PC-3 (cell line): Measurements from ENCODE around the gene ATP13A3. TPM values are rescaled to one million over a fixed set of nuclear protein-coding genes. Genes with fewer than 3 reads are reported as not detected.
A peak's percentile ranks its signal among the peaks of the same experiment; 100 is the strongest.
"Not testable (repeated sequence)": the region's sequence is repeated elsewhere in the genome, so short reads cannot be mapped to it uniquely, and the experiment has no call there.

Experiments used
- ATAC-seq: fragments of 200-7000 bp; cut with Tn5 transposase; 2 replicates; pipeline ENCODE4 v1.9.1; 2020; ENCODE audit warnings: mild to moderate bottlenecking, moderate library complexity
- BruUV-seq: library from RNA; stranded (reverse); fragments of 400-500 nt; replicated peaks from 2 replicates; lab custom pipeline; 2021; lab: Mats Ljungman, UMichigan
- CTCF ChIA-PET: fragments of 300-600 bp; sonication (Branson Sonifier 250); formaldehyde crosslinking; loops from one replicate; lab custom pipeline; 2022; ENCODE audit warnings: antibody characterized with exemption; lab: Charles Lee
- POLR2A ChIA-PET: fragments of 300-600 bp; sonication (Branson Sonifier 250); formaldehyde crosslinking; loops from one replicate; lab custom pipeline; 2022; ENCODE audit warnings: antibody characterized with exemption; ENCODE audit not compliant: unreplicated experiment; lab: Charles Lee
- DNase-seq: peaks from one replicate; pipeline ENCODE4 v3.0.0-alpha.2; 2015
- H2AFZ ChIP-seq: fragments of 300-600 bp; sonication (generic); 2 replicates; pipeline ENCODE4 v1.6.0; 2016; ENCODE audit warnings: antibody characterized with exemption, low read length
- H3F3A ChIP-seq: fragments of 300-600 bp; sonication (generic); one replicate; pipeline ENCODE4 v1.6.0; 2017; ENCODE audit warnings: antibody characterized with exemption, low read length, control low read depth, mild to moderate bottlenecking; ENCODE audit not compliant: unreplicated experiment
- H3K27ac ChIP-seq: fragments of 300-600 bp; sonication (generic); 2 replicates; pipeline ENCODE4 v1.5.1; 2016; ENCODE audit warnings: mild to moderate bottlenecking, low read length
- H3K27me3 ChIP-seq: fragments of 300-600 bp; sonication (generic); 2 replicates; pipeline ENCODE4 v1.6.1; 2016; ENCODE audit warnings: low read length, mixed read lengths
- H3K36me3 ChIP-seq: fragments of 300-600 bp; sonication (generic); 2 replicates; pipeline ENCODE4 v1.6.1; 2016; ENCODE audit warnings: low read depth, mixed run types, low read length, mixed read lengths
- H3K4me1 ChIP-seq: fragments of 300-600 bp; sonication (generic); 2 replicates; pipeline ENCODE4 v1.5.1; 2016; ENCODE audit warnings: low read length; ENCODE audit not compliant: insufficient read depth
- H3K4me2 ChIP-seq: fragments of 300-600 bp; sonication (generic); 2 replicates; pipeline ENCODE4 v1.6.0; 2016; ENCODE audit warnings: low read length
- H3K4me3 ChIP-seq: fragments of 300-600 bp; sonication (generic); 2 replicates; pipeline ENCODE4 v1.5.1; 2016; ENCODE audit warnings: mild to moderate bottlenecking, low read length, mixed read lengths
- H3K79me2 ChIP-seq: fragments of 300-600 bp; sonication (generic); 2 replicates; pipeline ENCODE4 v1.6.1; 2017; ENCODE audit warnings: low read length, mixed read lengths
- H3K9ac ChIP-seq: fragments of 300-600 bp; sonication (generic); 2 replicates; pipeline ENCODE4 v1.6.0; 2016; ENCODE audit warnings: mild to moderate bottlenecking, low read length
- H3K9me2 ChIP-seq: fragments of 300-600 bp; sonication (generic); replicated peaks from 2 replicates; pipeline ENCODE4 v1.6.1; 2016; ENCODE audit warnings: mixed run types, low read length, mixed read lengths
- H3K9me3 ChIP-seq: fragments of 300-600 bp; sonication (generic); 2 replicates; pipeline ENCODE4 v1.6.1; 2016; ENCODE audit warnings: low read length, mixed read lengths
- H4K20me1 ChIP-seq: fragments of 300-600 bp; sonication (generic); 2 replicates; pipeline ENCODE4 v1.6.1; 2016; ENCODE audit warnings: low read length, mixed read lengths
- CTCF ChIP-seq: fragments of 300-600 bp; sonication (generic); conservative IDR thresholded peaks from 2 replicates; pipeline ENCODE4 v1.5.1; 2017; ENCODE audit warnings: antibody characterized with exemption, low read depth, mild to moderate bottlenecking, low read length
- EZH2 ChIP-seq: fragments of 300-600 bp; sonication (generic); IDR thresholded peaks from one replicate; pipeline ENCODE4 v1.6.1; 2017; ENCODE audit warnings: antibody characterized with exemption, mild to moderate bottlenecking, low read length; ENCODE audit not compliant: unreplicated experiment
- EZH2phosphoT487 ChIP-seq: fragments of 300-600 bp; sonication (generic); IDR thresholded peaks from 2 replicates; pipeline ENCODE4 v1.6.1; 2018; ENCODE audit warnings: mild to moderate bottlenecking, antibody characterized with exemption, low read length, borderline replicate concordance
- intact Hi-C: fragments of 100-400 bp; cut with micrococcal nuclease; formaldehyde crosslinking; loops from 2 replicates; pipeline ENCODE4 v1.9.0; 2023
- total RNA-seq: library from RNA; depleted of rRNA; stranded (reverse); fragments of >200 nt; gene quantifications from 2 replicates; pipeline ENCODE4 v1.2.3, GENCODE V29; 2014

The ATP13A3 gene
- total RNA-seq, 1 experiment from 2014 or later, result 69.4 TPM

- ChIA-PET CTCF (interaction anchor here (0.6 to 0.8 kb wide), 2 partner anchors 108 to 119 kb away, joined by 3 read pairs; no protein-coding TSS in a partner anchor), POLR2A (interaction anchor here (0.5 to 0.7 kb wide), 2 partner anchors 111 to 346 kb away, joined by 3 to 9 read pairs; no protein-coding TSS in a partner anchor)
- peak overlapping the region; percentile 92 for H3K4me3 ChIP-seq
- DNase-seq (peak; percentile 44), ATAC-seq (no peak; the same call in 1 of the 2 replicates)
- H3K9ac ChIP-seq, result peak overlapping the region; percentile 88
- no peaks in the 10 kb centered on the region for H3K27me3 ChIP-seq
- H3F3A ChIP-seq, result peaks cover 3% of the 10 kb centered on the region
- no peak overlapping the region for H2AFZ ChIP-seq
- H3K27ac ChIP-seq, result peak overlapping the region; percentile 24; the same call in 1 of the 2 replicates
- peaks cover 58% of the 10 kb centered on the region for H3K79me2 ChIP-seq
- H4K20me1 ChIP-seq, result peaks cover 37% of the 10 kb centered on the region
- intact Hi-C loops, result no loop called here
- H3K4me2 ChIP-seq, result peak overlapping the region; percentile 84
- TF ChIP-seq CTCF (no peak), EZH2 (no peak), EZH2phosphoT487 (no peak)
- H3K4me1 ChIP-seq, result peaks cover 45% of the 10 kb centered on the region
- H3K9me2 ChIP-seq, result no peaks in the 10 kb centered on the region
- H3K36me3 ChIP-seq, result peaks cover 3% of the 10 kb centered on the region; the same call in 1 of the 2 replicates
- H3K9me3 ChIP-seq, result no peaks in the 10 kb centered on the region
- no TSS peak for BruUV-seq
Measured at GRCh38 chr3:194485468-194485880, 1.3 kb downstream of the ATP13A3 start.

- Histone ChIP-seq H4K20me1 (peaks cover 41% of the 10 kb centered on the region), H3F3A (peaks cover 3% of the 10 kb centered on the region), H3K9me3 (no peaks in the 10 kb centered on the region), H3K9ac (no peak overlapping the region), H3K36me3 (peaks cover 3% of the 10 kb centered on the region; the same call in 1 of the 2 replicates), H3K4me3 (peak overlapping the region; percentile 92; the same call in 1 of the 2 replicates), H2AFZ (no peak overlapping the region), H3K4me1 (peaks cover 41% of the 10 kb centered on the region), H3K27me3 (no peaks in the 10 kb centered on the region), H3K27ac (no peak overlapping the region), H3K9me2 (no peaks in the 10 kb centered on the region), H3K79me2 (peaks cover 67% of the 10 kb centered on the region), H3K4me2 (peak overlapping the region; percentile 84)
- DNase-seq (no peak), ATAC-seq (no peak)
- CTCF ChIA-PET, result no interaction called here
- no TSS peak for BruUV-seq
- TF ChIP-seq CTCF (no peak), EZH2phosphoT487 (no peak), EZH2 (no peak)
- POLR2A ChIA-PET, result no interaction called here
- intact Hi-C loops, result no loop called here
Measured at GRCh38 chr3:194484614-194485013, 2.2 kb downstream of the ATP13A3 start.

- Histone ChIP-seq H3K4me3 (no peak overlapping the region), H4K20me1 (peaks cover 41% of the 10 kb centered on the region), H3K4me2 (peak overlapping the region; percentile 84; the same call in 1 of the 2 replicates), H3K79me2 (peaks cover 73% of the 10 kb centered on the region), H3K4me1 (peaks cover 34% of the 10 kb centered on the region), H3K27ac (no peak overlapping the region), H3K9ac (no peak overlapping the region), H3K27me3 (no peaks in the 10 kb centered on the region), H3K9me2 (no peaks in the 10 kb centered on the region), H2AFZ (no peak overlapping the region), H3K36me3 (peaks cover 6% of the 10 kb centered on the region; the same call in 1 of the 2 replicates), H3K9me3 (no peaks in the 10 kb centered on the region), H3F3A (peaks cover 3% of the 10 kb centered on the region)
- CTCF ChIA-PET, result no interaction called here
- DNase-seq, result no peak
- no TSS peak for BruUV-seq
- no peak for ATAC-seq
- intact Hi-C loops, result no loop called here
- TF ChIP-seq CTCF, result no peak
- no peak for TF ChIP-seq EZH2
- no peak for TF ChIP-seq EZH2phosphoT487
- POLR2A ChIA-PET, result interaction anchor here (0.6 kb wide), 1 partner anchor 10 kb away, joined by 4 read pairs; no protein-coding TSS in a partner anchor
Measured at GRCh38 chr3:194483850-194484249, 3.0 kb downstream of the ATP13A3 start.

GRCh38 chr3:194482830-194483229, 4.0 kb downstream of the ATP13A3 start:
- H2AFZ ChIP-seq, BruUV-seq, DNase-seq, H3K27ac ChIP-seq, CTCF ChIA-PET, H3K9me2 ChIP-seq, H3K4me3 ChIP-seq, H3K4me2 ChIP-seq, intact Hi-C loops, H3K9me3 ChIP-seq, POLR2A ChIA-PET, H3K27me3 ChIP-seq, H3F3A ChIP-seq, H3K9ac ChIP-seq, ATAC-seq: not testable (repeated sequence)
- H3K36me3 ChIP-seq, result peaks cover 15% of the 10 kb centered on the region; the same call in 1 of the 2 replicates
- H4K20me1 ChIP-seq, result peaks cover 41% of the 10 kb centered on the region
- H3K4me1 ChIP-seq, result peaks cover 26% of the 10 kb centered on the region
- peaks cover 83% of the 10 kb centered on the region for H3K79me2 ChIP-seq
